HG02840 (cell line): ENCODE measurements around the gene IGFBPL1.

ENCODE experiments used
- ATAC-seq: cut with Tn5 transposase; IDR thresholded peaks from one replicate; pipeline ENCODE4 v1.9.1; 2021; ENCODE audit warnings: mild to moderate bottlenecking, moderate library complexity, moderate number of reproducible peaks; ENCODE audit not compliant: unreplicated experiment, low FRiP score

IGFBPL1 gene, protein sequence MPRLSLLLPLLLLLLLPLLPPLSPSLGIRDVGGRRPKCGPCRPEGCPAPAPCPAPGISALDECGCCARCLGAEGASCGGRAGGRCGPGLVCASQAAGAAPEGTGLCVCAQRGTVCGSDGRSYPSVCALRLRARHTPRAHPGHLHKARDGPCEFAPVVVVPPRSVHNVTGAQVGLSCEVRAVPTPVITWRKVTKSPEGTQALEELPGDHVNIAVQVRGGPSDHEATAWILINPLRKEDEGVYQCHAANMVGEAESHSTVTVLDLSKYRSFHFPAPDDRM

GRCh38 chr9:38423973-38424843 lies at the start of gene IGFBPL1:
IGFBPL1 (minus strand) TSS chr9:38424454; CDS start chr9:38424424, 30 bp downstream.
- ATAC-seq: no peak

DNA sequence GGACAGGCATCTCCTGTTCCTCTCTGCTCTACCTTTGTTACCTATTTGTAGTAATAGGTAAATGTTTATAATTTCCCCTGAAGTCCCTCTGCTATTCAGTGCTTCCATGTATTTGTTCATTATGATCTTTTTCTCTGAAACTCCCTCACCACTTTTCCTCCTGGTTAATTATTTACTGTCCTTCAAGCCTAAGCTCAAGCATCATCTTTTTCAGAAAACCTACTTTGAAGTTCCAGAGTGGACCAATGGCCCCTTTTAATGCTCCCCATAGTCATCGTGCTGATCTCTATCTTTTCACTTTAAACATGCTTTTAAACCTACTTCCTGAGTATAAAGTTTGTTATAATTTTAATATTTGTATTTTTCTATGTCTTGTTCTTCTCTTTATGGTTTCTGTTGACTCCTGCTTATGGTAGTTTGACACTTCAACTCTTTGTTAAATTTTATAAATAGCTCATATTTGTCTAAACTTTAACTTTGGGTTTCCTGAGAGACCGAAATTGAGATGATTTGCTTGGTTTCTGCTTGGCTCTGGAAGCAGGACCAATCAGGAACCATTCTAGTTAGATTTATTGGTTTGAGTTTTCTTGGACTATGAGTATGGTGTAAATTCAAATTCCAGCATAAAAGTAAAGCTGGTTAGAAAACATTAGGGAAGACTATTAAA lies 48.5 kb upstream of the IGFBPL1 start:
- peak; percentile 59 for ATAC-seq

- no peak for ATAC-seq
Observed at GRCh38 chr9:38467404-38467803, 43.1 kb upstream of the IGFBPL1 start.

DNA sequence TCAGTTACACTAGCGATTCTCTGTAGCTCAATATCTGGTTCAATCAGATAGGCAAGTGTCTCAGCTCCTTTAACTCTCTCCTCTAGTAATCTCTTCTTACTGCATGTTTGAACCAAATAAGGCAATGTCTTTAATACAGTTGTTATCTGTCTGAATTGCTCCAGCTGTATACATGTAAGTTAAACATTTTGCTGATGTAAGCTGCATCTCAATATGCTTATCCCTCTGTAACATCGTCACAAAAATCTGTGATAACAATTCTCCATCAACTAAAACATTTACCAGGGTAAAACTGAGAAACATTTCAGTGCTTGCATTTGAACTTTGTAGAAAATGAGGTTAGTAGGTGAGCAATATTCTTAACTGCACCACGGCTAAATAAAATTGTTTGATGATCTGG lies 29.6 kb upstream of the IGFBPL1 start:
- no peak for ATAC-seq

GRCh38 chr9:38451162-38451561 lies 26.9 kb upstream of the IGFBPL1 start:
- ATAC-seq: no peak

DNA sequence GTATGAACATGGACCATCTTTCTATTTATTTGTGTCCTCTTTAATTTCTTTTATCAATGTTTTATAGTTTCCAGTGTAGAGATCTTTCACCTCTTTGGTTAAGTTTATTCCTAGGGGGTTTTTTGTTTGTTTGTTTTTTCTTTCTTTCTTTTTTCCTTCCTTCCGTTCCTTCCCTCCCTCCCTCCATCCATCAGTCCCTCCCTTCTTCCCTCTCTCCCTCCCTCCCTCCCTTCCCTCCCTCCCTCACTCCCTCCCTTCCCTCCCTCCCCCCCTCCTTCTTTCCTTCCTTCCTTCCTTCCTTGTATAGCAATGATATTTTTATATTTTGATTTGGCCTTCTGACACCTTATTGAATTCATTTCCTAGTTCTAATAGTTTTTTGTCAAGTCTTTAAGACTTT lies 23.4 kb upstream of the IGFBPL1 start:
- ATAC-seq: no peak

DNA sequence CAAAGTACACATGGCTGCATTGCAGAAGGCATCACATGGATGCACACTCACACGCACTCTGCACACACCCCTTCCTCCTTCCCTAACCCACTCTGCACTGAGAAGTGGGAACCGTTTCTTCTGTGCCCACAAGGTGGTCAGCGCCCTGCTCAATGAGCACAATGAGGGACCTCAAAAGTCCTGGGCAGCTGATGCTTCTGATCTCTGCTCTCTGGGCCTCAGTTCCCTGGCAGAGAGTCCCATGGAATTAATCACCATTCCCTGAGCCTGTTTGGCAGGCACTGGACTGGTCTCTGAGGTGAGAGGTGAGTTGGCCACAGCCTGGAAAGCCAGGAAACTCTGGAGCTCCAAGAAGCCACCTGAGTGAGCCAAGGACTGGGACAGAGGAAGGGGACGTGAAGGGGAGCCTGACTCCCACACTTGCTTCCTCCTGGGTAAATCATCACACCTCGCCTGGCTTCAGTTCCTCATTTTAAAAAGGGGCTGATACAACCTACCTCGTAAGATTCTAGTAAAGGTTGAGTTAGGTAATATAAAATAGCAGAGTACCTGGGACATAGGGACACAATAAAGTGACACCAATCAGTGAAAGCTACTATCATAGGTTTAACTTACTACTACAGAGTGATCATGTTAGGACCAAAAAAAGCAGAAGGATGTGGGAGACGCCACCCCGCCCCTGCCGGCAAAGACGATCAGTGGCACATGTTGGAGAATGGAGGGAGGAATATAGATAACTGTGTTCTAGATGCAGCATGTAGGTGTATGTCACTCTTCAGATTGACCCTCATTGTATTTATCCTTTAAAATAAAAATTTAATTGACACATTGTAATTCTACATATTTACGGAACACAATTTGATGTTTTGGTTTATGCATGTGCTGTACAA lies 21.1 kb upstream of the IGFBPL1 start:
- ATAC-seq: peak; percentile 95

DNA sequence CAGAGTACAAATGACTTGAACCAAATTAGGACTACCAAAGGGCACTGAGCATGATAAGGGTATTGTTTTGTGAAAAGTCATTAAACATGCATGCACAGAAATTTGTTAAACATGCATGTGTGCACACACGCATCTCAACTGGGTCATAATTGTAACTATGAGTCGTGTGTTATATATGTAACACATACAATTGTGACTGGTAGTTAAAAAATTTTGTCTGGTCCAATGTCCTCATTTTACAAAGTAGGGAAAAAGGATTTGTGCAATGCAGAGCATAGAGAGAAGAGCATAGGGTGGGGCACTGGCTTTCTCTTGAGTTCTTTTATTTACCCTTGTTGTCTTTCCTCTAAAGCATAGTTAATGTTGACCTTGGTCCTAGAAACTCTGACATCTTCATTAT lies 19.3 kb upstream of the IGFBPL1 start:
- ATAC-seq: no peak

DNA sequence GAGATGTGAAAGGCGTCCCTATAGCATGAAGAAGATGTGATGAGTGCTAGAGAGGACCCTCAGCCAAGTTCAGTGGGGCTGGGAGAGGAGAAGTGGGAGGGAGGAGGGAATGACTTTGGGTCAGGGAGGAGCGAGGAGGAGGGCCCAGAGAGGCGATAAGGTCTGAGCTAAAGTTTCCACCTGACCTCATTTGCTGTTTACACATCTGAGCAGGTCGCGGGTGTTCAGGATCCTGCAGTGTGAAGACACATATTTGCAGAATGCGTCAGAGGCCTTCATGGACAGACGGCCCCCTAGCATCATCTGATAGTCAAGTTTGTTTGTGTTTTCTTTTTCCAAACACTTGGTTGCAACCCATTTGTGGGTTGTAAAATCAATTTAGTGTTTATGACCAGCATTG lies 18.9 kb upstream of the IGFBPL1 start:
- ATAC-seq: no peak

DNA sequence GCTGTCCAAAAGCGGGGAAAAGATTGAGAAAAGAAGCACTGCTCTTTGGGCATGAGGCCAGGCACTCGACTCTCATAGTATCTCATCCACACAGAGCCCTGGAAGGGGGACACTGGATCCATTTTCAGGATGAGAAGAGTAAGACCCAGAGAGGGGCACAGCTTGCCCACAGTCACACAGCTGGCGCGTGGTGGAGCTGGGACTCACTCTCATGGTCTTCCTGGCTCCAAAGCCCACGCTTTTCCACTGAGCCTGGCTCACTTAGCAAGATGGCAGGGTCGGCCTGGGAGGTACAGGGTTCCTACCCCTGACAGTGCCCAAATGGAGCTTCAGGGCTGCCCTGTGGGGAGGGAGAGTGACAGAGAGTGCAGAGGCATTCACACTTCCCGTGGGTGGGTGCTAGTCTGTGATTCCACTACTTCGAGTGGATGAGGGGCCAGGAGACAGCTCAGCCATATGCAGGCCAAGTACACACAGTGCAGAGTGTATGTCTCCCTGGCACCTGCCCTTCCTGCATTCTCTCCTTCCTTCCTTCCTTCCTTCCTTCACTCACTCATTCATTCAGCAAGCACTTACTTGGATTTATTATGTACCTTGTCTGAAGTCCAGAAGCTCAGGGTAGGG lies 18.3 kb upstream of the IGFBPL1 start:
- ATAC-seq: no peak

- no peak for ATAC-seq
Observed at GRCh38 chr9:38441347-38442085, 17.3 kb upstream of the IGFBPL1 start.

DNA sequence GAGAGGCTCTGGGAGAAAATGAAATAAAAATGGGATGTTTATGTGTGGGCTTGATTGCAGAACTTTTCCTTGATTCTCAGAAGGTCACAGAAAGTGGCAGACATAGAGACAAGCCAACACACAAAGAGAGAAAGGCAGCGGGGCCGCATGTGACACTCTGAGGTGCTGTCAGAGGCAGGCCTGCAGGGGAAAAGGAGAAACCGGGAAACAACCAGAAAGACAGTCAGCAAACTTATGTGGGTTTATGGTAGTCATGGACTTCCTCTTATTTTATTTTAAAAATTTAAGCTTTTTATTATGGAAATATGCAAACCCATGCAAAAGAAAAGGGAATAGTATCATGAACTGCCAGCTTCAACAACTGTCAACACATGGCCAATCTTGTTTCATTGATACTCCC lies 16.3 kb upstream of the IGFBPL1 start:
- no peak for ATAC-seq

GRCh38 chr9:38439916-38440301 lies 15.7 kb upstream of the IGFBPL1 start:
- ATAC-seq: no peak

DNA sequence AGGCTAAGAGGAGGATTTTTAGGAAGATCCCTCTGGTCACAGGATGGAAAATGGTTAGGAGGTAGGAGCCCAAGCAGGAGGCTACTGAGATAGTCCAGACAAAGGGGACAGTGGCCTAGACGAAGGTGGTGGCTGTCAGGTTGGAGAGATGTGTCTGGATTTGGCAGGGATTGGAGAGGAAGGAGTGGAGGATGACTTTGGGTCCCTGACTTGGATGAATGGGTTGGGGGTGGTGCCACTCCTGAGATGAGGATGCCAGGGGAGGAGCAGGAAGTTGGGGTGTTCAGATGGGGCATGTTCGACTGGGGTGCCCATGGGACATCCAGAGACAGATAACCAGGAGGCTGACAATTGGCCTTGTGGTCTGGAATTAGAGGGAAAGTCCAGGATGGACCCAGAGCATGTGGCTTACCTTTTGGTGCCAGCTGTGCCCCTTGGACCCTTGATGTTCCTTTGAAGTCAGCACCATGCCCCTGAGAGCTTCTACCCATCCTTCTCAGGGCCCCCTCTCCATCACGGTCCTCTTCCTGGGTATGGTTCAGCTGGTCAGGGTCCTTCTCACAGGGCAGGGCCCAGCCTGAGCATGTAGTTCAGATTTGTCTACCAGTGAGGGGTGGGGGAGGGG lies 15.1 kb upstream of the IGFBPL1 start:
- ATAC-seq: no peak

DNA sequence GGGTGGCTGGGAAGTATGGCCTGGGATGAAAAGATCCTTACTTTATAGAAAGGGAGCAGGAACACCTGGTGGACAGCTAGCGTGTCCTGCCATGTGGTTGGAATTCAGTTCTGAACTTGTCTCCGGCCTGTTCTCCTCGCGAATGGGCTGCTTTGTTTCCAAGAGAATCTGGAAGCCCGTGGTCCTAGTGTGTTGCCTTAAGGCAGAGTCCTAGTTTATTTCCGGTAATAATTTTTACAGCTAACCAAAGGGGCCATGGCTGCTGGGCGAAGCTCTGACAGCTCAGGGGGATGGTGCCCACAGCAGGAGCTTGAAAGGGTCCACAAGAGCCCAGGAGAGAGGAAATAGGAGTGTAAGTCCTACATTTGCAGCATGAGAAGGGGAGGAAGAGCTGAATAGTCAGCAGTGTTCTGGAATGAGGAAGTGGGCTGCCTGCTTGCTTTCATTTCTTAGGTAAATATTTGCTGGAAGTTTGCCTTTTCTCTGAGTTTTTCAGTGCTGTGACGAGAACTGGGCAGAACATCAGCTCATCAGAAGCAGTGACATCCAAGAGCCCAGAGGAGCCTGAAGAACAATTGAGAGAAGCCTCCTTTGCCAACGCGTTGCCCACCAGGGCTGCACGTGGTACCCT lies 13.1 kb upstream of the IGFBPL1 start:
- ATAC-seq: peak; percentile 59

DNA sequence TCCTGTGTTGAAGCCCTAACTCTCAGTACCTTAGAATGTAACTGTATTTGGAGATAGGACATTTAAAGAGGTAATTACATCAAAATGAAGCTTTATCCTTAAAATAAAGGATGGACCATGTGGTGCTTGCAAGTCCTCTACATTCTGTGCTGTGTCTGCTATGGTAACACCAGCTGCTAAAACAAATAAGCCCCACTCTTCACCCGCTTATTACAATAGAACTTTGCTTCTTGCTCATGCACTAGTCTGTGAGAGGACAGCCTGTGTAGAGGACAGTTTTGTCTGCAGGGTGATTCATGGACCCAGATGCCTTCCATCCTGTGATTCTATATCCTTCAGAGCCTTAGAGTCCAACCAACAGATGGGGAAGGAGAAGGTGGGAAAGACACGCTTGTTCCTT lies 12.5 kb upstream of the IGFBPL1 start:
- no peak for ATAC-seq

DNA sequence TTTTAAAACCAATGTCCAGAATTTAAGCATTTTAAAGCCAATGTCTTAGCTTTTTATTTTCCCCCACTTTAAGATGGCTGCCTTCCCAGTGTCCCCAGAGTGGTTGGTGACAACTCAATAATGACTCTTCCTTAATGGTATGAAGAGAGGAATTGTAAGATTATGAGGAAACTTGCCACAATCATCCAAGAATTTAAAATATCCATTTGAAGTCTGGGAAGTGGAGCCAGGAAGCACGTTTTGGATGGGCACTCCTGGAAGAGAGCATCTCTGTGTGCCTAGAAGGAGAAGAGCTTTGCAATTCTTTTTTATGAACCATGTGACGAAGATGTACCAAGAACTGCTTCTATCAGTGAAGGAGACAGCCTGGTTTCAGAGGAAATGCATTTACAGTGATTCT lies 11.3 kb upstream of the IGFBPL1 start:
- ATAC-seq: no peak

DNA sequence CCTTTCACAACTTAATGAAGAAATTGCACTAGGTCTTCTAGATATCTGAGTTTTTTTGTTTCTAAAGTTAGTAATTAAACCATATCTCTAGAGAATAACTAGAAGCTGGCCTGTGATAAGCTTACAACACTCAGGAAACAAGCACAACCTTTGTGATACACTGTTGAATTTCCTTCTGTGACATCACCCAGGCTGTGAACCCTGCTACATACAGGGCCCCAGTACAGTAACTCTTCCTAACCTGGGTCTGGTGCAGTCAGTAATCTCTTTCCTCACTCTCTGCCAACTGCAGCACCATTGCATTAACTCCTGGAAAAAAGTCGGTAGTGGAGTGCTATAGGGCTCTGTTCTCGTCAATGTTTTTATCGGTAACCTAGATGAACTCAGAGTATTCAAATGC lies 10.6 kb upstream of the IGFBPL1 start:
- ATAC-seq: no peak
